ENCODE data around the gene NFKB2.

NFKB2 gene

DNA sequence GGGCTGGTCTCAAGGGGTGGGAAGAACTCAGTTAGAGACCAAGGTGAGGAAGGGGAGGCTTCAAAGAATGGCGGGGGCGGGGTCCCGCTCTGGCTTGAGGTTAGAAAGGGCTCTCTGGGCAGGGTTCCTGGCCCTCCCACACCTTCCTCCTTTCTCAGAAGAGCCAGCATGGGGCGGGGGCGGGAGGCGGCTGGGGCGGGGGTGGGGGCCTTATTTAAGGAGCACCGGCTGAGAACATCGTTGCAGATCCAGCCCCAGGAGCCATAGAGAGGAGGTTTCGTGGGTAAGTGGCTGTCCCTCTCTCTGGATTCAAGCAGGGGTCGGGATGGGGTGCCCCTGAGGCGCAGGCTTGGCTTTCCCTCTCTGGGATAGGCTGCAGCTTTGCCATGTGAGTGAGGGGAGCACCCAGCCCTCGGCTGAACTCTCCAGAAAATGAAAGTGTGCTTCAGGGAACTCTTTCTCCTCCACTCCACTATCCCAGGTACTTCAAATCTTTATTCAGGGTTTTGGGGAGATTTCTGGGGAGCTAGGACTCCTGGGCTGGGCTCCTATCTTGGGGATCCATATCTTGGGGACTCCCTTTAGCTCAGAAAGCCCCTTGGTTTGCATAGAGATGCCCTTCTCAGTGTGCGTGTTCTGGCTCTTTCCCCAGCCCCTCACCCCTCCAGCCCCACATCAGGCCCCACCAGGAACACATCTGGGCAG, 40.2 kb downstream of the NFKB2 start:
- Histone ChIP-seq H3K9me3 (ENCODE audit: control insufficient read depth in 2 of 2, low read length in 2 of 2) (no peaks in the 10 kb centered on the region), H3K36me3 (ENCODE audit: control insufficient read depth in 2 of 2, insufficient read depth in 2 of 2, low read length in 2 of 2) (no peaks in the 10 kb centered on the region), H3K4me3 (ENCODE audit: low read length in 2 of 2) (peak overlapping the region in 1 of 2 donors; percentile 29), H3K4me1 (ENCODE audit: control insufficient read depth, insufficient read depth, low read length) (peaks cover 12% of the 10 kb centered on the region), H3K27me3 (ENCODE audit: control insufficient read depth in 1 of 2, insufficient read depth in 2 of 2, low read length in 2 of 2) (peaks cover 14% of the 10 kb centered on the region in 2 donors), H3K27ac (ENCODE audit: low read length) (no peak overlapping the region), H3K9ac (ENCODE audit: low read length in 2 of 2) (no peak overlapping the region)

DNA sequence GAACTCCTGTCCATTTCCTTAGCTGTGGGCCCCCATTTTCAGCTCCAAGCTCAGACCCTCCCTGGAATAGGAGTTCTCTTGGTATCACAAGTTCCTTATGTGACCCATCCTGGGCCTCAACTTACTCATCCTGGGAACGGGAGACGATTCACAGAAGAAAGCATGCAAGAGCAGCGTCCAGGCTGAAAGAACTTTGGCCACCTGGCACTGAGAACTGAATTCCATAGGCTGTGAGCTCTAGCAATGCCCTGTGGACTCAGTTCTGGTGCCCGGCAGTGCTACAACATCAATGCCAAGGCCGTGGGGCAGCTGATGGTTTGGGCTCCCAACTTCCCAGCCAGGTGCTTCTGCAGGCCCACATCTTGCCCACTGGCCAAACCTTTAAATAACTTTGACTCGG, 40.8 kb downstream of the NFKB2 start:
- Histone ChIP-seq H3K9ac (ENCODE audit: low read length in 2 of 2) (no peak overlapping the region), H3K9me3 (ENCODE audit: control insufficient read depth in 2 of 2, low read length in 2 of 2) (no peaks in the 10 kb centered on the region), H3K27ac (ENCODE audit: low read length) (no peak overlapping the region), H3K36me3 (ENCODE audit: control insufficient read depth in 2 of 2, insufficient read depth in 2 of 2, low read length in 2 of 2) (no peaks in the 10 kb centered on the region), H3K27me3 (ENCODE audit: control insufficient read depth in 1 of 2, insufficient read depth in 2 of 2, low read length in 2 of 2) (peaks cover 14% of the 10 kb centered on the region in 2 donors), H3K4me3 (ENCODE audit: low read length in 2 of 2) (no peak overlapping the region), H3K4me1 (ENCODE audit: control insufficient read depth, insufficient read depth, low read length) (peaks cover 11% of the 10 kb centered on the region)

DNA sequence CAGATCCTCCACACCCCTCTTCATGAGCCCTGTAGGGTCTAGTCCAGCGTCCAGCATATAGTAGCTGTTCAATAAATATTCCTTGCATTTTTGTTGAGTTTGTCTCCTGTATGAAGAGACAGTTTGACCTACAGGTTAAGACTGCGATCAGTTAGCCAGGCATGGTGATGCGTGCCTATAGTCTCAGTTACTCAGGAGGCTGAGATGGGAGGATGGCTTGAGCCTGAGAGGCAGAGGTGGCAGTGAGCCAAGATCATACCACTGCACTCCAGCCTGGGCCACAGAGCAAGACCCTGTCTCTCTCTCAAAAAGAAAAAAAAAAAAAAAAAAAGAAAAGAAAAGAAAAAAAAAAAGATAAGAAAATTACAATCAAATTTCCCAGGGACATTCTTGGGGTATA, 42.0 kb downstream of the NFKB2 start:
- no peak overlapping the region for H3K9ac ChIP-seq (ENCODE audit: low read length in 2 of 2)
- H3K4me1 ChIP-seq (ENCODE audit: control insufficient read depth, insufficient read depth, low read length), result peaks cover 2% of the 10 kb centered on the region
- no peaks in the 10 kb centered on the region for H3K36me3 ChIP-seq (ENCODE audit: control insufficient read depth in 2 of 2, insufficient read depth in 2 of 2, low read length in 2 of 2)
- no peak overlapping the region for H3K27ac ChIP-seq (ENCODE audit: low read length)
- H3K9me3 ChIP-seq (ENCODE audit: control insufficient read depth in 2 of 2, low read length in 2 of 2), result no peaks in the 10 kb centered on the region
- peaks cover 14% of the 10 kb centered on the region in 2 donors for H3K27me3 ChIP-seq (ENCODE audit: control insufficient read depth in 1 of 2, insufficient read depth in 2 of 2, low read length in 2 of 2)
- no peak overlapping the region for H3K4me3 ChIP-seq (ENCODE audit: low read length in 2 of 2)

DNA sequence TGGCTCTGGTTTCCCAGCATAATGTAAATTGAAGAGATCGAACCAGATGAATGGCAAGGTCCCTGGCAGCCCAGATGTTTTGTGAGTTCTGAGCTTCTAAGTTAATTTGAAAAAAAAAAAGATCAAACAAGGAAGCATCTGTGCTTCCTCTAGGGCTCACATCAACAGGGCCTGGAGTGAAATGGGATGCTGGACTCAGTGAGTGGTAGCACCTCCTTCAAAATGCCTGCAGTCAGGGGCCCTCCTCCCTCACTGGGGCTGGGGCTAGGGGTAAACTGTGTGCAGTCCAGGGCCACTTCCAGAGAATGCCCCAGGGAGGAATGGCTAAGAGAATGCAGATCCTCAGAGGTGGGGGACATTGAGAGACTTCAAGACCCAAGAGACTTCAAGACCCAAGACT, 42.9 kb downstream of the NFKB2 start:
- Histone ChIP-seq H3K4me1 (ENCODE audit: control insufficient read depth, insufficient read depth, low read length) (peaks cover 2% of the 10 kb centered on the region), H3K4me3 (ENCODE audit: low read length in 2 of 2) (no peak overlapping the region), H3K36me3 (ENCODE audit: control insufficient read depth in 2 of 2, insufficient read depth in 2 of 2, low read length in 2 of 2) (no peaks in the 10 kb centered on the region), H3K27ac (ENCODE audit: low read length) (no peak overlapping the region), H3K9me3 (ENCODE audit: control insufficient read depth in 2 of 2, low read length in 2 of 2) (no peaks in the 10 kb centered on the region), H3K27me3 (ENCODE audit: control insufficient read depth in 1 of 2, insufficient read depth in 2 of 2, low read length in 2 of 2) (peaks cover 14% of the 10 kb centered on the region in 2 donors), H3K9ac (ENCODE audit: low read length in 2 of 2) (no peak overlapping the region)

DNA sequence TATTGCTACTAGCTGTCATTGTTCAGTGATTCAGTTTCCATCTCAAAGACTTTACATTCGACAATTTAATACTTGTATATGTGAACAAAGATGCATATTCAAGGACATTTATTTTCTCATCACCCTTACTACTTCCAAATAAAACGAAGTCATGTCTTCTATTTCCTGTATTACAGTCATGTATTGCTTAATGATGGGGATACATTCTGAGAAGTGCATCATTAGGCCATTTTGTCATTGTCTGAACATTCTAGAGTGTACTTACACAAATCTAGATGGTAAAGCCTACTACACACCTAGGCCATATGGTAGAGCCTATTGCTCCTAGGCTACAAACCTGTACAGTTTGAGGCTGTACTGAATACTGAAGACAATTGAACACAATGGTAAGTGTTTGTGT, 49.3 kb downstream of the NFKB2 start:
- H3K4me1 ChIP-seq (ENCODE audit: control insufficient read depth, insufficient read depth, low read length), result no peaks in the 10 kb centered on the region
- no peaks in the 10 kb centered on the region for H3K9me3 ChIP-seq (ENCODE audit: control insufficient read depth in 2 of 2, low read length in 2 of 2)
- H3K4me3 ChIP-seq (ENCODE audit: low read length in 2 of 2), result no peak overlapping the region
- no peaks in the 10 kb centered on the region for H3K36me3 ChIP-seq (ENCODE audit: control insufficient read depth in 2 of 2, insufficient read depth in 2 of 2, low read length in 2 of 2)
- H3K27me3 ChIP-seq (ENCODE audit: control insufficient read depth in 1 of 2, insufficient read depth in 2 of 2, low read length in 2 of 2), result no peaks in the 10 kb centered on the region
- H3K27ac ChIP-seq (ENCODE audit: low read length), result no peak overlapping the region
- H3K9ac ChIP-seq (ENCODE audit: low read length in 2 of 2), result no peak overlapping the region

DNA sequence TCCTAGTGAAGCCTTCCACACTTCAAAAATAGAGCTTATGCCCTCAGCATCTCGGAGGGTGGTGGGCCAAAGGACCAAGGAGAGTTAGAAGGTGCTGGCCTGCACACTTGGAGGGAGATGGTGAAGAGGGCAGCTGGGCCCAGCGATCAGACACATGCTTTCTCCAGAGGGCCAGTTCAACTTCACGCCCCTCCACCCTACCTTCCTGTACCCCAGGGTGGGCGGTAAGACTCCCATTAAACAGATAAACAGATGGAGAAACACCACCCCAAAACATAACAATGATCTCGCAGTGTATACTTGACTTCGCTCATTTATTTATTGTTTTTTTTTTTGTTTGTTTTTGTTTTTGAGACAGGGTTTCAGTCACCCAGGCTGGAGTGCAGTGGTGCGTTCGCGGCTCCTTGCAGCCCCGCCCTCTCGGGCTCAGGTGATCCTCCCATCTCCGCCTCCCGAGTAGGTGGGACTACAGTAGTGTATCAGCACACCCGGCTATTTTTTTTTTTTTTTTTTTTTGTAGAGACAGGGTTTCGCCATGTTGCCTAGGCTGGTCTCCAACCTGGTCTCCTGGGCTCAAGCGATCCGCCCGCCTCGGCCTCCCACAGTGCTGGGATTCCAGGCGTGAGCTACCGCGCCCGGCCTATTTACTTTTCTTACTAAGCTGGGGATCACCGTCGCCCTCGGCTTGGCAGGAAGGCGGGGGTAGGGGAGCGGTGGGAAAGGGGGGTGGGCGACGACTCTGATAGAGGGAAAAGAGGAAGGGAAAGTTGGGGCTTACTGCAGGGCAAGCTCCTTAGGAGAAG, 54.0 kb downstream of the NFKB2 start:
- Histone ChIP-seq H3K9me3 (ENCODE audit: control insufficient read depth in 2 of 2, low read length in 2 of 2) (no peaks in the 10 kb centered on the region), H3K9ac (ENCODE audit: low read length in 2 of 2) (peak overlapping the region; percentile 79 to 83), H3K4me3 (ENCODE audit: low read length in 2 of 2) (peak overlapping the region; percentile 87 to 95), H3K4me1 (ENCODE audit: control insufficient read depth, insufficient read depth, low read length) (peaks cover 13% of the 10 kb centered on the region), H3K27ac (ENCODE audit: low read length) (no peak overlapping the region), H3K27me3 (ENCODE audit: control insufficient read depth in 1 of 2, insufficient read depth in 2 of 2, low read length in 2 of 2) (no peaks in the 10 kb centered on the region), H3K36me3 (ENCODE audit: control insufficient read depth in 2 of 2, insufficient read depth in 2 of 2, low read length in 2 of 2) (no peaks in the 10 kb centered on the region)

DNA sequence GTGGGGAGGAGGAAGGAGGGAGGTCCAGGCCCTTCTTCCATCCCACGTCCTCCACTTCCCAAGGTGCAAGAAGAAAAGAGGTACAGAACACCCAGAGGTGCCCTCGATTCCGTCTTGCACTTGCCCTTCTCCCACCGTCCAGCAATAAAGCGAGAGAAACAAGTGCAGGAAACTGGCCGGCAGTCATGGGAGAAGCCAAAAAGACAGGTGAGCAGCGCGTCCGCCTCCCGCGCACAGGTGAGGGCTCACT, 54.5 kb downstream of the NFKB2 start:
- Histone ChIP-seq H3K27me3 (ENCODE audit: control insufficient read depth in 1 of 2, insufficient read depth in 2 of 2, low read length in 2 of 2) (no peaks in the 10 kb centered on the region), H3K4me1 (ENCODE audit: control insufficient read depth, insufficient read depth, low read length) (peaks cover 13% of the 10 kb centered on the region), H3K9me3 (ENCODE audit: control insufficient read depth in 2 of 2, low read length in 2 of 2) (no peaks in the 10 kb centered on the region), H3K27ac (ENCODE audit: low read length) (no peak overlapping the region), H3K4me3 (ENCODE audit: low read length in 2 of 2) (peak overlapping the region; percentile 87 to 95), H3K9ac (ENCODE audit: low read length in 2 of 2) (peak overlapping the region; percentile 79 to 83), H3K36me3 (ENCODE audit: control insufficient read depth in 2 of 2, insufficient read depth in 2 of 2, low read length in 2 of 2) (no peaks in the 10 kb centered on the region)

DNA sequence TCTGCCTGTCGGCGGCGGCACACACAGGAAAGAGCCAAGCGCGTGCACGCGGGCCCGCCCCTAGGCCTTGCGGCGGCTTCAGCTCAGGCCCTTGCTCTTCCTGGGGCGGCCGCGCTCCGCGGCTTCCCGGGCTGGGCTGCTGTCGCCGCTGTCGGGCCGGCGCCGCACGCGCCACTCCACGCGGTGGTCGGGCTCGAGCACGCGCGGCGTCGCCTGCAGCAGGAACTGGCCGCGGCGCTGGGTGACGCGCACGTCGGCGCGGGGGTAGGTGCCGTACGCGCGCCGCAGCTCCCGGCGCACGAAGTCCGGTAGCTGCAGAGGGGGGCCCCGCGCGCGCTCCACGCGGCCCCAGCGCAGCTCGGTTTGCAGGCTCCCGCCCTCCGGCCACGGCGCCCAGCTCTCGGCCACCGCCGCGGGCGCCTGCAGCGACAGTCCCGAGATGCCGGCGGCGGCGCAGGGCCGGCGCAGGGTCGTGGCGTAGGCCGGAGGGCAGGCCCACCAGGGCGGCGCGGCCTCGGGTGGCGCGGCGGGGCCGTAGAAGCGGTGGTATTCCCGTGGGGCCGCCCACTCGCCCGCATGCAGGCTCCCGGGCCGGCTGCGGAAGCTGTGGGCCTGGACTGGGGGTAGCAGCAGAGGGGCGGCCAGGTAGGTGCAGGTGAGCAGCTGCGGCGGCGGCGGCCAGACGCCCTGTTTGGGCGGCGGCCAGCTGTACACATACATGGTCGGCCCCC, 55.0 kb downstream of the NFKB2 start:
- Histone ChIP-seq H3K9ac (ENCODE audit: low read length in 2 of 2) (peak overlapping the region; percentile 79 to 83), H3K27ac (ENCODE audit: low read length) (peak overlapping the region; percentile 60), H3K36me3 (ENCODE audit: control insufficient read depth in 2 of 2, insufficient read depth in 2 of 2, low read length in 2 of 2) (no peaks in the 10 kb centered on the region), H3K27me3 (ENCODE audit: control insufficient read depth in 1 of 2, insufficient read depth in 2 of 2, low read length in 2 of 2) (no peaks in the 10 kb centered on the region), H3K9me3 (ENCODE audit: control insufficient read depth in 2 of 2, low read length in 2 of 2) (no peaks in the 10 kb centered on the region), H3K4me3 (ENCODE audit: low read length in 2 of 2) (peak overlapping the region; percentile 87 to 95), H3K4me1 (ENCODE audit: control insufficient read depth, insufficient read depth, low read length) (peaks cover 13% of the 10 kb centered on the region)

DNA sequence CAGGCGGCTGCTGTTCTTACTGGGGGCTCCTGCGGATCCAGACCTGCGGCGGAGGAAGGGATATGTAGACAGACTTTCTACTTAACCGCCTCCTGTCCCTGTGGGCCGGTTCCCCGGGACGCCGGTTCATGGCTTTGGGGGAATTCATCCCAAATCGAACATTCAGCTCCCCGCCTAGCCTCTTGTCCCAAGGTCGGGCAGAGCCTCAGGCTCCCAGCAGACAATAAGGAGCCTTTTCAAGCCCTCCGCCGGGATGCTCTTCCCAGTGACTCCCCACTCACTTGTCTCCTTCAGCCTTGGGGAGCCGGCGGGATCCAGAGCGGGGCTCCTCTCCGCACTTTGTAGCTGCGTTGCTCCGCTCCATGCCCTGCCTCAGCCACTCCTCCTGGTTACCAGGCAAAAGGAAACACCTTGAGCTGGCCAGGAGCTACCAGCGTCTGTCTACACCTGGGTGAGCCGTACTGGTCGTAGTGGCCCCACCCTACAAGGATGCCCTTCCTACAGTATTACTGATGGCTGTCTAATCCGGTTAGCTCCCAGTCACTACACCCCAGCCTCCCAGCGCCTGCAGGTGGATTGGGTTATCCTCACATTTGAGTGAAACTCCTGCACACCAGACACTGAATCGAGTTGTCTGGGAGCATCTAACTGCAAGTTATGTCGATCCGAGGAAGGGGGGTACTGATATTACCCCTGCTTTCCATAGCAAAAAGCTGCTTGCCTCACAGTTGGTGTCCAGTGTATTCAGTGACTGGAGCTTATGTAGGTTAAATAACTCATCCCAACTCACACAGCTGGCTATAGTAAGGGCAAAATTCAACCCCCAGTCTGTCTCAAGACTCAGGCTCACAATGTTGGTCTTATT, 55.8 kb downstream of the NFKB2 start, which contains the start of gene C10orf95:
Gene C10orf95 (minus strand): TSS at position 439 of the 865 bp plus-strand sequence. CDS start 450 bp downstream, outside the sequence.
- Histone ChIP-seq H3K4me1 (ENCODE audit: control insufficient read depth, insufficient read depth, low read length) (peaks cover 13% of the 10 kb centered on the region), H3K9ac (ENCODE audit: low read length in 2 of 2) (peak within 1 kb of the TSS; percentile 58 to 83), H3K27ac (ENCODE audit: low read length) (peak within 1 kb of the TSS; percentile 60), H3K27me3 (ENCODE audit: control insufficient read depth in 1 of 2, insufficient read depth in 2 of 2, low read length in 2 of 2) (no peaks in the 10 kb centered on the region), H3K4me3 (ENCODE audit: low read length in 2 of 2) (peak within 1 kb of the TSS; percentile 87 to 95), H3K36me3 (ENCODE audit: control insufficient read depth in 2 of 2, insufficient read depth in 2 of 2, low read length in 2 of 2) (no peaks in the 10 kb centered on the region), H3K9me3 (ENCODE audit: control insufficient read depth in 2 of 2, low read length in 2 of 2) (no peaks in the 10 kb centered on the region)

All from stomach smooth muscle (tissue), 2 donors.